NCI-H1436 (cell line): ENCODE data around the gene URB1.

Source experiments
- DNase-seq: peaks from one replicate; lab custom pipeline; 2025; lab: John Stamatoyannopoulos, UW

The URB1 gene

GRCh38 chr21:32346951-32347350 is 45.9 kb downstream of the URB1 start:
- no peak for DNase-seq

- DNase-seq, result no peak
Observed at GRCh38 chr21:32340863-32341848, 51.7 kb downstream of the URB1 start.

GRCh38 chr21:32338209-32338921 is 54.4 kb downstream of the URB1 start:
- DNase-seq, result no peak

- no peak for DNase-seq
Observed at GRCh38 chr21:32337206-32337605, 55.6 kb downstream of the URB1 start.

DNA sequence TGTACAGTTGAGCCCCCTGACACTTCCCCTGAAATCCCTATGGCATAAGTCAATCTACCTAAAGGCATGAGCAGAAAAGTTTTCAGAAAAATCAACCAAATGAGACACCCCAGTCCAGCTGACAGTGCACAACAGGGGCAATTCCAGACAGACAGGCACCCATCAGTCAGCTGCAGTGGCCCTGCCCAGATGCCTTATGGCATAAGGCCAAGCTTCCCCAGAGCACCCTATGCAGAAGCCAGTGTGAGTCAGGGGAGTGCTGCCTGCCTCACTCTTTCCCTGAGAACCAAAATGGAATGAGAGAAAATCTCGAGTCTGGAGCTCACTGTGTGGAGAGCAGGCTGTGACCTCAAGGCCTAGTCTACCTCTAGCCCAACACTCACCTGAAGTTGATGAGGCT is 56.1 kb downstream of the URB1 start:
- no peak for DNase-seq

DNA sequence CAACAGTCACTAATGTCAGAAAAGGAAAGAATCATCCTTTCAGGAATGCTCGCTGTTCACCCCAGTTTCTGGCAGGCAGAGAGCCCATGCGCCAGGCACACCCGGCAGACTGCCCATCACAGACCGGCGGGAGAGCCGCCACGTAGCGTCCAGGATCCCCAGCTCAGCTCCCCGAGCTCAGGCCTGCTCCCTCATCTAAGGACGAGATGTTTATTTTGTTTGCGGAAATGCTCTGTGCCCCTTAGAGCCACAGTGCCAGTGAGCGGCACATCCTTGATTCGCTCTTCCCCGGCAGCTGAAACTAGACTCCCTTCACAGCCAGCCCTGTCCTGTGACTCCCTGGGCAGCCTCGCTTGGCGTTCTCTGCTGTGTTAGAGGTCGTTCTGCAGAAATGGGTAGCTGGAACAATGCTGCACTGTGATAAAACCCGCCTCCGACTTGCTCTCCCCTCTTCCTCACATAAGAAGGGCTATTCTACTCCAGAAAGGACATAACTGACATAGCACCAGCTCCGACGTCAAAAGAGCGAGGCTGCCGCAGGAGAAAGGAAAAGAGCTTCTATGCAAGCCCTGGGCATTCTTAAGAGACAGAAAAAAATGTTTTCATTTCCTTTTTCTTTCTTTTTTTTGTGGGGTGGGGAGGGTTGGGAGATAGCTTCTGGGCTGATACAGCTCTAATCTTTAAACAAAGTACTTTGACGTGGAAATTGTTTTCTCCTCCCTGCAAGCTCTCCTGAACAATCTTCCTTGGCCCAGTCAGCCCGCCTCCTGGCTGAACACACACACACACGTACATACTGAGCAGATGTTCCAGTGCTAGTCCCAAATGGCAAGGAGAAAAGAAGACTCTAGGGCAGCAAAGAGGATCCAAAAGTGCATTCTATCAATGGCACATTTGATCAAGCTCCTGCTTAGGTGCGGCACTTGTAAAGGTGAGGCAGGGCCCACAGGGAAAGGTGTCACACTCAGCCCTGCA is 56.9 kb downstream of the URB1 start:
- DNase-seq, result no peak

DNA sequence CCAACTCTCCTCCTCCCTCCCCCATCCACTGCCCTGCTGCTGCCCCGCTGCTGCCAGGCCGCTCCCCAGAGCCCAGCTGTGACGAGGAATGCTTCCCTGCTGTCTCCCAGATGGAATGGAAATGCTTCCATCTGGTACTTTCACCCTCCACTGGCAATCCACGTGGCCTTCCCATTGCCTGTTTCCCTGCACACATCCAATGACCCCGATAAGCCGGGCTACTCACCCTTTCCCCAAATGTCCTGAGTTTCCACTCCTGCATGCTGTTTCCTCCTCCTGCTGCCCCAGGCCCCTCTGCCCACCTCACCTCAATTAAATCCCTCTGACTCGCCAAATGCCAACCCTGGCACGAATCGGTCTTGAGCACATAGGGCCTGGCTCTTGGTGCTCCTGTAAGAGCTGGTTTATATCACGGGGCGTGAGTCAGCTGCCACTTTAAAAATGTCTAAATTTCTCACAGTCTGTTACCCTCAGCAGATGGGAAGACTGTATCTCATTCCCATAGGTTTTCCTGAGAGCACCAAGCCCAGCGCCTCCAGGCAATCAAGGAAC is 57.8 kb downstream of the URB1 start:
- no peak for DNase-seq

DNA sequence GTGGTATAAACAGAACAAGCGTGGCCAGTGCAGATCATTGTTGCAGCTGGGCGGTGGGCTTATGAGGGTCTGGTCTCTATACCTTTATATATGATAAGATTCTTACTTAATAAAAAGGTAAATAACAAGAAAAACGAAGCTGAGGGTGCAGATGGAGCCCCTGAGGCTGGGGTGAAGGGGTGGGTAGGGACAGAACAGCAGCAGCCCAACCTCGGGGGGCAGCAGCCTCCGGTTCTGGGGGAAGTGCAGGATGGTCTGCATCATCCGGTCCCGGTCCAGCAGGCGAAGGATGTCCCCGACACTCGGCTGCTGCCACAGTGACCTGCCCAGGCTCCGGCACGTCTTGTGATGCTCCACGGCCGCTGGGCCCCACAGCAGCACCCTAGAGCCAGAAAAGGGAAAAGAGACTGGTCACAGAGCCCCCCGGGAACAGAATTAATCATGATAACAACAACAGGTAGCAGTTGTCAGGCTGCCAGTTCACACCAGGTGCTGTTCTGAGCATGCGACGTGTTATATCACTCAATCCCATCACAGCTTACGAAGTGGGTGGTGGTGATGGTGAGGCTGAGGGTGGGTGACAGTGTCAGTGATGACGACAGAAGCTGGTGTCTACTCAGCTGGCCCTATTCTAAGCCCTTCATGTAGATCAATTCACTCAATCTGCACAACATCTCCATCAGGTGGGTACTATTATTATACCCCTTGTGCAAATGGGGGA is 58.7 kb downstream of the URB1 start:
- no peak for DNase-seq

DNA sequence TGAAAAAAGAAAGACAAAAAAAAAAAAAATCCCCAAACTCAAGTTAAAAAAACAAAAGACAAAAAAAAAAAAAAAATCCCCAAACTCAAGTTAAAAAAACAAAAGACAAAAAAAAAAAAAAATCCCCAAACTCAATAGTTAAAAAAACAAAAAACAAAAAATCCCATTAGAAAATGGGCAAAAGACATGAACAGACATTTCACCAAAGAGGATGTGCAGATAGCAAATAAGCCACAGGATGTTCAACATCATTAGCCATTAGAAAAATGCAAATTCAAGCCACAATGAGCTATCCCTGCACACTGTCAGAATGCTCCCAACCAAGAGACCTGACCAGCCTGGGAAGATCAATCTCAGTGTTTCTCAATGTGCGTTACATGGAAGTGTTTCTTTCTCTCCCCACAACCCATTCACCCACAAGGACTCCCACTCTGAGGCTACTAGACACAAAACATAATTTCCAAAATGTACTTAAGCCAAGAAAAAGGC is 60.3 kb downstream of the URB1 start:
- no peak for DNase-seq

DNA sequence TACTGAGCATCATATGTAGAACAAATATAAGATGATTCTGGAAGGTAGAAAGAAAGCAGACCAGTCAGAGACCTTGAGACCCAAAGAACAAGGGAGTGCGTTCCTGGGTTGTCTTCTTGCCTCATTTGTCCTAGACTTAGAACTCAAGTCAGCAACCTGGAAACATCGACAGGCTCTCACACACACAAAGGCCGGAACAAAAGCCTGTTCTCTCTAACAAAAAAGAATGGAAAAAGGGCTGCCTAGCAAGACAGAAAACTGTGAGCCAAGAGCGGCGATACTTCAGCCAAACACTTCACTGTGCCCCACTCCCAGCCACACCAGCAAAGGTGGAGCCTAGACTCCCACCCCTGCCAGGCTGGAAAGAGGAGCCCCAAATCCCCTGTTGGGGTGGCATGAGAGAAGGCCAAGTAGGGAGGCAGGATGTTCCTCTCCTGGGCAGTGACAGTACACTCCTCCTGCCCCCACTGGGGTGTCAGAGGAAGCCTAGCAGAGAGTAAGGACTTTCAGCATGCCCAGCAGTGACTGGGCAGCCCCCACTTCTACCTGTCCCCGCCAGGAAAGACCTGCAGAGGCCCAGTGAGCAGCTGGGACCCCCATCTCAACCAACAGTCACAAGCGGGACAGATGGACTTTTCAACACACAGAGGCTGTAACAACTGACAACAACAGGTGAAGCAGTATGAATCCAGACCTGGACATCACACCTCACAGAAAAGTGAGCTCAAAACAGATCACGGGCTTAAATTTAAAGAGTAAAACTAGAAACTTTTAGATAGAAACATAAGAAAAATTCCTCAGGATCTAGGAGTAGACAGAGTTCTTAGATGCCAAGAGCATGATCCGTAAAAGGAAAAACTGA is 61.1 kb downstream of the URB1 start:
- DNase-seq, result no peak

- DNase-seq, result no peak
Observed at GRCh38 chr21:32330784-32331311, 62.0 kb downstream of the URB1 start.

- DNase-seq, result no peak
Observed at GRCh38 chr21:32329776-32330175, 63.0 kb downstream of the URB1 start.

- no peak for DNase-seq
Observed at GRCh38 chr21:32329331-32329730, 63.5 kb downstream of the URB1 start.

- no peak for DNase-seq
Observed at GRCh38 chr21:32328595-32328994, 64.2 kb downstream of the URB1 start.

DNA sequence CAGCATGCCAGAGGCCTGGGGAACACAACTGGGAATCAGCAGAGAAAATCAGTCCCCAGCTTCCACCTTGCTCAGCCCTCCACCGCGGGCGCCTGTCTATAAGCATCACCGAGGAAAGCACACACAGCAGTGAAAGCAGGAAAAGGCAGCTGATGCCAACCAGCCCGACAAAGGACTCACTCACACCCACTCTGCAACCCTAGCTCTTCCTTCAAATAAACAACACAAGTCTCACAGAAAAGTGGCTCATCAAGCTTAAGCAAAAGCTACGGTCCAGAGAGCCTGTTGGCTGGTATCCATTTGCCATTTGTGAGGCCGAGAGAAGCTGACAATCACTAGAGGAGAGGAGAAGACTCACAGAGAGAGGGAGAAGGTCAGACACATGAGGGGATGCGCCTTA is 67.1 kb downstream of the URB1 start:
- DNase-seq, result no peak

GRCh38 chr21:32322676-32323075 is 70.1 kb downstream of the URB1 start:
- DNase-seq, result no peak

- DNase-seq, result no peak
Observed at GRCh38 chr21:32322103-32322502, 70.7 kb downstream of the URB1 start.

GRCh38 chr21:32321480-32321879 is 71.3 kb downstream of the URB1 start:
- no peak for DNase-seq

GRCh38 chr21:32320726-32321125 is 72.1 kb downstream of the URB1 start:
- no peak for DNase-seq

DNA sequence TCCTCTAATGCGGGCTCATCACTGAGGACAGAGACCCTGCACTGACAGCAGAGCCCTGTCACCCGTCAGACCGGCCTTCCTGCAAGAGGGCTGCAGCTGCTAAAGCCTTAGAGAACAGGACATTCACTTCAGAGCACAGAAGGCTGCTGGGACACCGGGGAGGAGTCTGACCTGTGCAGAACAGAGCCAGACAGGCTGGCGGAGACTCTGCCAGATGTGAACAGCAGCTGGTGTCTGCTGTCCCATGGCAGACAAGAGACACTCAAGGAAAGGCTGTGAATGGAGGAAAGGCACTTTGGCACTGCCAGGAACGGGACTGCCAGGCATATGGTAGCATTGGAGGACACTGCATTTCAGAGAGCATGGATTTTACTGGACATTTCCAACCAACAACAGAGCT is 72.8 kb downstream of the URB1 start:
- no peak for DNase-seq
